IPS-18a (cell line): ENCODE results near the gene PALD1.
"Not testable (repeated sequence)": the region's sequence is repeated elsewhere in the genome, so short reads cannot be mapped to it uniquely, and the experiment has no call there.

Experiments
- H3K27ac ChIP-seq: one replicate; pipeline ENCODE4 v1.5.1; 2013; ENCODE audit warnings: low read length
- H3K27me3 ChIP-seq: one replicate; pipeline ENCODE4 v1.6.1; 2013; ENCODE audit warnings: mild to moderate bottlenecking, low read length; ENCODE audit not compliant: control insufficient read depth, insufficient read depth
- H3K36me3 ChIP-seq: one replicate; pipeline ENCODE4 v1.6.1; 2013; ENCODE audit warnings: low read depth, low read length; ENCODE audit not compliant: control insufficient read depth
- H3K4me1 ChIP-seq: one replicate; pipeline ENCODE4 v1.6.1; 2013; ENCODE audit warnings: low read depth, low read length; ENCODE audit not compliant: control insufficient read depth
- H3K4me3 ChIP-seq: one replicate; pipeline ENCODE4 v1.5.1; 2013; ENCODE audit warnings: low read length
- H3K9ac ChIP-seq: one replicate; pipeline ENCODE4 v1.6.1; 2013; ENCODE audit warnings: mild to moderate bottlenecking, low read length, moderate library complexity
- H3K9me3 ChIP-seq: one replicate; pipeline ENCODE4 v1.6.1; 2013; ENCODE audit warnings: low read depth, low read length; ENCODE audit not compliant: control insufficient read depth

PALD1 gene

DNA sequence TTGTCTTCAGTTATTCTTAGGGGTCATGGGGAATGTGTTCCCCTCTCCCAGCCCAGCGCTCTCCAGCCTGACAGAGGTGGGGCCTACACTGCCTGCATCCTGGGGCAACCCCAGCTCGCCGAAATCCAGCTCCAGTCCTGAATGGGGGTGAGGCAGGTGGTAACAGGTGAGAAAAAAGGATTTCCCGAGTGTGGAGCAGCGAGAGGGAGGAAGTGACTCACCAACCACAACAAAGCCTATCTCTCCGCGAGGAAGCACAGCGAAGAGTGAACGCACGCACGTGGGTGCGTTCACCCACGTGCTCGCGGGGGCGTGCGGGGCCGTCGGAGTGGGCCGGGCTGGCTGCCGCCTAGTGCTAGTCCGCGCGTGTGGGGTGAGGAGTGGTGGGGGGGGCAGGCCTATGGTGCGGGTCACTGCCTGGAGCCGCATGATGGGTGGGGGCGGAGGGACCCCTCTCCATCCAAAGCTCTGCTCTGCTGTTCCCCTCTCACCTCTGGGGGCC is 855 bp upstream of the PALD1 start:
- Histone ChIP-seq H3K27ac (no peak overlapping the region), H3K4me3 (peak overlapping the region; percentile 69), H3K9ac (peak overlapping the region; percentile 71)

DNA sequence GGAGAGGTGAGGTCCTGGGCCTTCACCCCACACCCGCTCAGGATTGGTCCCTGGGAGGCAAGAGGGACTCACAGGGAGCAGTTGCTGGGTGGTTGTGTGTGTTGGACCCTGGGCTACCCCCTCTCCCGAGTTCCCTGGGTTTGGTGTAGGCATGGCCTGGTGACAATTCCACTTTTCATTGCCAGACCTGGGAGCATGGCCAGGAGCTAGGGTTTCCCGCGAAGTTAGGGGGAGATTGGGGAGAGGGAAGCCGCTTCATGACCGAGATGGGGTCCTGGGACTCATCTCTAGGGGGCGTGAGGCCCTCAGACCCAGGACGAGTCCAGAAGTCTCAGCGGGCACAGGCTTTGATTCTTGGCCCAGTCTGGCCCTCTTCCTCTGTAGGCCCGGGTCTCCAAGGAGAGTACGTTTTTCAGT is 606 bp downstream of the PALD1 start:
- H3K36me3 ChIP-seq: no peaks in the 10 kb centered on the region
- H3K9me3 ChIP-seq: no peaks in the 10 kb centered on the region
- peaks cover 14% of the 10 kb centered on the region for H3K27me3 ChIP-seq
- H3K4me1 ChIP-seq: peaks cover 20% of the 10 kb centered on the region
- peak overlapping the region; percentile 53 for H3K9ac ChIP-seq
- H3K27ac ChIP-seq: no peak overlapping the region
- H3K4me3 ChIP-seq: peak overlapping the region; percentile 69

More for the DNA sequence above, 855 bp upstream of the PALD1 start:
- Histone ChIP-seq H3K27me3 (peaks cover 14% of the 10 kb centered on the region), H3K36me3 (no peaks in the 10 kb centered on the region), H3K9me3 (no peaks in the 10 kb centered on the region), H3K4me1 (peaks cover 20% of the 10 kb centered on the region)

DNA sequence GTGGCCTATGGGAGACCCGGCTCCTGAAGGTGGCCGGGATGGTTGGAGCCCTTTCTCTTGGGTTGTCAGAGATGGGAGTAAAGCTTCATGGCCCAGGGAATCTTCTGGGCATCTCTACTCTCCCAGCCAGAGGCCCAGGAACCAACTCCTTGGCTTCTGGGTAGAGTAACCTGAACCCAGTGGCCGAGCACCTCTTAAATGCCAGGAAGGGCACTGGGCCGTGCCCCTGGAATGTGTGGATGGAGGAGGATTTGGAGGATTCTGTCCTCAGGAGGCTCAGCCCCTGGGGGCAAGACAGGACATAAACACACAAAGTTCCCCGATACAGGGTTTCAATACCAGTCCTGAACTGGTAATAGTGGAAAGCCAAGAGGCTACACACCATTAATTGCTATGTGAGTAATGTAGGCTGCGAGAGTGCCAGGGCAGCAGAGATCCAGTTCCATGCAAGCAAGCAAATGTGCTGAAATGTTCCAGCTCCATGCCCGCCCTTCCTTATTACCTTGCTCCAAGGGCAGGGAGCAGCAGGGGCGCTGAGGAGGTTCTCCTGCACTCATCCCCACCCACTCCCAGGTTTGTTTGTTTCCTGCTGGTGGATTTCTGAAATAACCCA is 1.2 kb downstream of the PALD1 start:
- no peak overlapping the region for H3K9ac ChIP-seq
- peaks cover 14% of the 10 kb centered on the region for H3K27me3 ChIP-seq
- H3K4me3 ChIP-seq: peak overlapping the region; percentile 69
- H3K4me1 ChIP-seq: peaks cover 20% of the 10 kb centered on the region
- no peaks in the 10 kb centered on the region for H3K9me3 ChIP-seq
- no peaks in the 10 kb centered on the region for H3K36me3 ChIP-seq
- H3K27ac ChIP-seq: no peak overlapping the region

DNA sequence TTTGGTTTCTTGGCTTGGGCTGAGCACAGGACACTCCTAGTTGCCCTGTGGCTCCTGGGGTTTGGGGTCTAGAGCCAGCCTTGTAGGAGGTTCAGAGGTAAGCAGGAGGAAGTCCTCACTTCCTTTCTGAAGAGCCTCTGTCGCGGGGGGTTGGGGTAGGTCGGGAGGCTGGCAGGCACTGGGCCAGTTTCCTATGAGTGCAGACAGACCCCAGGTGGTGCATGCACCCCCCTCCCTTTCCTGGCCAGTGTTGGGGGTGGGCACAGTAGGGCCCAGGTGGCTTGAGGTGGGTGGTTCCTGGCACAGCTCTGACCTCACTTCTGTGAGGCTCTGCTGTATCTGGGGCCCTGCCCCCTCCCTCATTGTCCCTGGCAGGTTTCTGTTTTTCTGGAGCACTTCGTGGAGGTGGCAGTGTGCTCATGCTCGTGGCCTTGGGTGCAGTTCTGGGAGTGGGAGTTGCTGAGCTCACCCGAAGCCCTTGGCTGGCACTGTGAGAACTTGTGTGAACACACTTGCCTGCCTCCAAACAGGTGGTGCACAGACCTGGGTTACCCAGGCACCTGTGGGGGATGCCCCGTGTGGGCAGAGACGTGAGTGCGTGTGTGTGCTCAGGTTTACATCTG is 1.8 kb downstream of the PALD1 start:
- peaks cover 20% of the 10 kb centered on the region for H3K4me1 ChIP-seq
- no peaks in the 10 kb centered on the region for H3K36me3 ChIP-seq
- H3K9ac ChIP-seq: no peak overlapping the region
- peaks cover 14% of the 10 kb centered on the region for H3K27me3 ChIP-seq
- peak overlapping the region; percentile 69 for H3K4me3 ChIP-seq
- no peak overlapping the region for H3K27ac ChIP-seq
- H3K9me3 ChIP-seq: no peaks in the 10 kb centered on the region

DNA sequence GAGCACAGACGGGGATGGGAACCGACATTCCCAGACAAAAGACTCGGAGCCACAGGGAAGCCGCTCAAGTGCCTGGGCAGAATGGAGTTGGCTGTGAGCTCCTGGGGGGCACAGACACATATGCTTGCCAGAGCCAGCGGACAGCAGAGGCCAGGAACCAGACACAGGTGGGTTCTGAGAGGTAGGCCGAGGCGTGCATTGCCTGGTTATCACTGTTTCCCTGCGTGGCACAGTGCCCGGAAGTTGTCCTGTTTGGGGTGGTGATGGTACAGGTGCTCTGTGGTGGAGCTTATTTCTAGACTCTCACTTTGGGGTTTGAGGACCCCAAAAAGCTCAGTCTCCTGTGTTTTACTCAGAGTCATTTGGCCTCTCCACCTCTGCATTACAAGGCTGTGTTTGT is 2.5 kb downstream of the PALD1 start:
- Histone ChIP-seq H3K4me1 (peaks cover 20% of the 10 kb centered on the region), H3K36me3 (no peaks in the 10 kb centered on the region), H3K9me3 (no peaks in the 10 kb centered on the region), H3K27me3 (peaks cover 14% of the 10 kb centered on the region), H3K4me3 (no peak overlapping the region), H3K27ac (no peak overlapping the region), H3K9ac (no peak overlapping the region)

DNA sequence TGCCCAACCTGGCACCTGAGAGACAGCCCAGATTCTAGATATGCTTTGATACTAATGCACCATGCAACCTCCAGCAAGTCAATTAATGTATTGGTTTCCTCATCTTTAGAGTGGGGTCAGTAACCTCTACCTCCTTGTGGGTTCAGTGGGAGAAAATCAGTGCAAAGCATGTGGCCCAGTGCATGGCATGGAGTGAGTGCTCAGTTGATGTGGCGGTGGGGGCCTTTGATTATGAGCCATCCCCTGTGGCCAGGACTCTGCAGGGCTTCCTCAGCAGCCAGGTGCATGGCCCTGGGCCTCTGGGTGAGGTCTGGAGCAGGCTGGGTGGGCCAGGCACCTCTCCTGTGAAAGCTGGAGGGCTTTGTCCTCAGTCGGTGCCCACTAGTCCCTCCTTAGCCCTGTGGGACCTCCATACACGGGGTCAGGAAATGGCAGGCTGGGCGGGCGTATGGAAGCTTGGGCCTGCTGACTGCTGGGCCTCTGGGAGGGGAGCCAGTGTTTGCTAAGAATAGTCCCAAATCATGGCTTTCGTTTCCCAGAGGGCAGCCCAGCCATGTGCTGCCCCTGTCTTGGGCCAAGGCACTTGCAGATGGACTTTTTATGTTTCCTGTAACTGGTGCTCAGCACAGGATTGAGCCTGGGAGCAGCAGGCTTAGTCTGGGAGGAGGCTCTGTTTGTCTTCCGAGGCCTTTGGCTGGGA is 3.4 kb downstream of the PALD1 start:
- Histone ChIP-seq H3K9me3 (no peaks in the 10 kb centered on the region), H3K27me3 (peaks cover 11% of the 10 kb centered on the region), H3K9ac (no peak overlapping the region), H3K36me3 (no peaks in the 10 kb centered on the region), H3K27ac (no peak overlapping the region), H3K4me3 (no peak overlapping the region), H3K4me1 (peaks cover 20% of the 10 kb centered on the region)

DNA sequence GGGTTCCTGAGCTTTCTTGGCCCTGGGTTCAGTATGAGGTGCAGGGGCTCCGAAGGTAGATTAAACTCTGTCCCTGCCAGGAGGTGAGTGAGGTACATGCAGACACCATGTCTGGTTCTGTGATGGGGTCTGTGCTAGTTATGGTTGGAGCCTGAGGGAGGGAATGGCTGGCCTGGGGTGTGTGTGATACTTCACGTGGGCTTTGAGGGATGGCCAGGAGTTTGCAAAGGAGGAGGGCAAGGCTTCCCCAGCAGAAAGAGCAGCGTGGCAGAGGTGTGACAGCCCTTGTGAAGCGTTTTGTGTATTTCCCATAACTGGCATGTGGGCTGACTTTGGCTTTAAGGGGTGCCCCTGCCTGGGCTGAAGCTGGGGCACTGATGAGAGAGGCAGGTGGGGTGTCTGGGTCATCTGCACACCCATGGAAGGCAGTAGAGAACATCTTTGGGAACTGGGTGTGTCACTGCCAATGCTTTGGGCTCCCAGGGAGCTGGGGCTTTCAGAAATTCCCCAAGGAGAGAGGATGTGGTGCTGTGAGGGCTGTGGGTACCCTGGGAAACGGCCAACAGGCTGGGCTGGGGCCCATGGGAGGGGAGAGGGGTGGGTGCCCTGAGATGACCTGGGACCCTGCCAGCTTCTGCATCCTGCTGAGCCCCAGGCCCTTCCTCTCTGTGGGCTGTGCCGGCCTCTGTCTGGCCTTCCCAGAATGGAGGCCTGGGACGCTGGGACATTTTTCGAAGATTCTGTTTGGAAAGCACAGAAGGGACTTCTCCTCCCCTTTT is 4.6 kb downstream of the PALD1 start:
- Histone ChIP-seq H3K9ac (no peak overlapping the region), H3K27ac (no peak overlapping the region)

DNA sequence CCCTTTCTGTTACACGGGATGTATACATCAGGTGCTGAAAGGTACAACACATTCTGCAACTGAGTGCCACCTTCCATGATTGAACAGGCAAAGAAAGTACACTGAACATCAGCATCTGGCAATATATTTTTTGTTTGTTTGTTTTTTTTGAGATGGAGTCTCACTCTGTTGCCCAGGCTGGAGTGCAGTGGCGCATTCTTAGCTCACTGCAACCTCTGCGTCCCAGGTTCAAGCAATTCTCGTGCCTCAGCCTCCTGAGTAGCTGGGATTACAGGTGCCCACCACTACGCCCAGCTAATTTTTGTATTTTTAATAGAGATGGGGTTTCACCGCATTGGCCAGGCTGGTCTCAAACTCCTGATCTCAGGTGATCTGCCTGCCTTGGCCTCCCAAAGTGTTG is 5.3 kb downstream of the PALD1 start:
- H3K27ac ChIP-seq, H3K27me3 ChIP-seq, H3K9me3 ChIP-seq, H3K36me3 ChIP-seq, H3K9ac ChIP-seq, H3K4me3 ChIP-seq: not testable (repeated sequence)
- H3K4me1 ChIP-seq: peaks cover 16% of the 10 kb centered on the region

More for the DNA sequence above, 4.6 kb downstream of the PALD1 start:
- no peak overlapping the region for H3K4me3 ChIP-seq
- no peaks in the 10 kb centered on the region for H3K9me3 ChIP-seq
- peaks cover 14% of the 10 kb centered on the region for H3K4me1 ChIP-seq
- H3K36me3 ChIP-seq: no peaks in the 10 kb centered on the region
- H3K27me3 ChIP-seq: peaks cover 4% of the 10 kb centered on the region

DNA sequence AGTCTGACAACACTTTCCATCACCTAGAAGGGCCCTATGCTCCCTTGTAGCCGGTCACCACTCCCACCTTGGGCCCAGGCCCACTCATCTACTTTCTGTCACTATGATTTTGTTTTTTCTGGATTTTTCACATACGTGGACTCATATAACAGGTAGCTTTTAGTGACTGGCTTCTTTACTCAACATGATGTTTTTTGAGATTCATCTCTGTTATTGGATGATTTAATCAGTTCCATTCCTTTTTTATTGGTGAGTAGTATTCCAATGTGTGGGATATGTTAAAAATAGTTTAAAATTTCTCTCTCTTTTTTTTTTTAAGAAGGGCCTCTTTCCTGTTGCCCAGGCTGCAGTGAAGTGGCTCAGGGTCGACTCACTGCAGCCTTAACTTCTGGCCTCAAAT is 9.3 kb downstream of the PALD1 start:
- no peak overlapping the region for H3K4me3 ChIP-seq
- H3K9ac ChIP-seq: no peak overlapping the region
- H3K9me3 ChIP-seq: no peaks in the 10 kb centered on the region
- H3K27ac ChIP-seq: no peak overlapping the region
- H3K36me3 ChIP-seq: no peaks in the 10 kb centered on the region
- H3K27me3 ChIP-seq: no peaks in the 10 kb centered on the region
- peaks cover 14% of the 10 kb centered on the region for H3K4me1 ChIP-seq

DNA sequence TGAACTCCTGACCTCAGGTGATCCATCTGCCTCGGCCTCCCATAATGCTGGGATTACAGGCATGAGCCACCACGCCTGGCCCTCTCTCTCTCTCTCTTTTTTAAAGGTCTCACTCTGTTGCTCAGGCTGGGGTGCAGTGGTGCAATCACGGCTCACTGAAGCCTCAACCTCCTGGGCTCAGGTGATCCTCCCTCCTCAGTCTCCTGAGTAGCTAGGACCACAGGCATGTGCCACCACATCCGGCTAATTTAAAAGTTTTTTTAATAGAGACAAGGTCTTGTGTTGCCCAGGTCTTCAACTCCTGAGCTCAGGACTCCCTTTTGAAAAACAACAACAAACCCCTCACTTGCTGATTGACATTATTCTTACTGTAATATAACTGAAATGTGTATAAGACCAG is 11.6 kb downstream of the PALD1 start:
- H3K4me1 ChIP-seq: peaks cover 27% of the 10 kb centered on the region
- no peak overlapping the region for H3K9ac ChIP-seq

DNA sequence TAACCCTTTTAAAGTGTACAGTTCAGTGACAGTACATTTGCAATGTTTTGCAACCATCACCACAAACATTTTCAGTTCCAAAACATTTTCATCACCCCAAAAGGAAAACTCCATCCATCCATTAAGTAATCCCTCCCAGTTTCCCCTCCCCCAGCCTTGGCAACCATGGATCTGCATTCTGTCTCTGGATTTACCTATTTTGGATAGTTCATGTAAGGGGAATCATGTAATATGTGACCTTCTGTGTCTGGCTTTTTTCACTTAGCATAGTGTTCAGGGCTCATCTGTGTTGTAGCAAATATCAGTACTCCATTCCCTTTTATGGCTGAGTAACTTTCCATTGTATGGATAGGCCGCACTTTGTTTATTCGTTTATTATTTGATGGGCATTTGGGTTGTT is 13.0 kb downstream of the PALD1 start:
- Histone ChIP-seq H3K4me3 (no peak overlapping the region), H3K4me1 (peaks cover 27% of the 10 kb centered on the region), H3K27ac (no peak overlapping the region), H3K9ac (no peak overlapping the region), H3K36me3 (no peaks in the 10 kb centered on the region), H3K27me3 (no peaks in the 10 kb centered on the region), H3K9me3 (no peaks in the 10 kb centered on the region)

More for the DNA sequence above, 11.6 kb downstream of the PALD1 start:
- H3K36me3 ChIP-seq: no peaks in the 10 kb centered on the region
- H3K27me3 ChIP-seq: no peaks in the 10 kb centered on the region
- no peaks in the 10 kb centered on the region for H3K9me3 ChIP-seq
- no peak overlapping the region for H3K4me3 ChIP-seq
- no peak overlapping the region for H3K27ac ChIP-seq
